Measurements from ENCODE around the gene ZSCAN12. TPM values are rescaled to one million over a fixed set of nuclear protein-coding genes. Genes with fewer than 3 reads are reported as not detected.
A peak's percentile ranks its signal among the peaks of the same experiment; 100 is the strongest.

The ZSCAN12 gene
- total RNA-seq, 2 experiments from 2014 or later: 2.0 to 2.3 TPM

DNA sequence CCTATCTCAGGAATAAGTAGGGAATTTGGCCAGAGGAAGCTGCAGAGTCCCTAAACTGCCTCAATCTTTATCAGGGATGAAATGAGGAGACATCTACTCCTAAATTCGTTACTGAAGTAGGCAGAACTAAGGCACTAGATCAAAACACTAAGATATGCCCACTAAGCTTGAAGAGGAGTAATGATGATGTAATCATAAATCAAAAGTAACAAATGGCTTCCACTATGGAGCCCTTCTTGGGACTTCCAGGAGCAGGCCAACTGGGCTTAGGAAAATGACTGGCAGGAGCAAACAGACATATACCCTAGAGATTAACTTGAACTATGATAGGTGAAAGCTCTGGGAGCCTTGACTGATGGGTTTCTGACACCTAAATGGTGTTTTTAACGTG, 15.4 kb downstream of the ZSCAN12 start:
- POLR2A ChIA-PET: interaction anchor here (0.6 to 0.8 kb wide), 2 partner anchors 244 to 1282 kb away, joined by 3 to 4 read pairs; no protein-coding TSS in a partner anchor
- Histone ChIP-seq H3K27ac (ENCODE audit: low read depth in 1 of 2, low read length in 2 of 2) (no peak overlapping the region), H3K36me3 (ENCODE audit: insufficient read depth, low read length) (peaks cover 30% of the 10 kb centered on the region), H3K27me3 (ENCODE audit: control insufficient read depth in 1 of 2, insufficient read depth in 2 of 2, low read length in 2 of 2) (no peaks in the 10 kb centered on the region), H3K4me3 (ENCODE audit: low read length) (no peak overlapping the region), H3K4me1 (ENCODE audit: insufficient read depth, low read length) (peaks cover 6% of the 10 kb centered on the region), H3K9me3 (ENCODE audit: control insufficient read depth in 1 of 2, insufficient read depth in 1 of 2, low read length in 2 of 2) (peaks cover 0 to 8% of the 10 kb centered on the region in 2 experiments)
- no peak for ATAC-seq (ENCODE audit: poor library complexity)
- TF ChIP-seq, protein P1, sequence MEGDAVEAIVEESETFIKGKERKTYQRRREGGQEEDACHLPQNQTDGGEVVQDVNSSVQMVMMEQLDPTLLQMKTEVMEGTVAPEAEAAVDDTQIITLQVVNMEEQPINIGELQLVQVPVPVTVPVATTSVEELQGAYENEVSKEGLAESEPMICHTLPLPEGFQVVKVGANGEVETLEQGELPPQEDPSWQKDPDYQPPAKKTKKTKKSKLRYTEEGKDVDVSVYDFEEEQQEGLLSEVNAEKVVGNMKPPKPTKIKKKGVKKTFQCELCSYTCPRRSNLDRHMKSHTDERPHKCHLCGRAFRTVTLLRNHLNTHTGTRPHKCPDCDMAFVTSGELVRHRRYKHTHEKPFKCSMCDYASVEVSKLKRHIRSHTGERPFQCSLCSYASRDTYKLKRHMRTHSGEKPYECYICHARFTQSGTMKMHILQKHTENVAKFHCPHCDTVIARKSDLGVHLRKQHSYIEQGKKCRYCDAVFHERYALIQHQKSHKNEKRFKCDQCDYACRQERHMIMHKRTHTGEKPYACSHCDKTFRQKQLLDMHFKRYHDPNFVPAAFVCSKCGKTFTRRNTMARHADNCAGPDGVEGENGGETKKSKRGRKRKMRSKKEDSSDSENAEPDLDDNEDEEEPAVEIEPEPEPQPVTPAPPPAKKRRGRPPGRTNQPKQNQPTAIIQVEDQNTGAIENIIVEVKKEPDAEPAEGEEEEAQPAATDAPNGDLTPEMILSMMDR (IDR thresholded peaks at IDR 0.05): no peak
- no peak overlapping the region for H3K4me3 Mint-ChIP-seq
- H3K27ac Mint-ChIP-seq: no peak overlapping the region
- DNase-seq: no peak
- H3K9me3 Mint-ChIP-seq: no peaks in the 10 kb centered on the region
- intact Hi-C loops (cut with DNase I, micrococcal nuclease): no loop called here
- no peaks in the 10 kb centered on the region for H3K27me3 Mint-ChIP-seq
- peaks cover 19% of the 10 kb centered on the region for H3K4me1 Mint-ChIP-seq (ENCODE audit: low read depth)
- CTCF ChIA-PET: interaction anchor here (0.5 to 1.3 kb wide), 4 partner anchors 12 to 1257 kb away, joined by 3 to 5 read pairs (median 4); partner anchors contain the start of gene ZKSCAN8
- H3K36me3 Mint-ChIP-seq (ENCODE audit: low read depth): peaks cover 91% of the 10 kb centered on the region

DNA sequence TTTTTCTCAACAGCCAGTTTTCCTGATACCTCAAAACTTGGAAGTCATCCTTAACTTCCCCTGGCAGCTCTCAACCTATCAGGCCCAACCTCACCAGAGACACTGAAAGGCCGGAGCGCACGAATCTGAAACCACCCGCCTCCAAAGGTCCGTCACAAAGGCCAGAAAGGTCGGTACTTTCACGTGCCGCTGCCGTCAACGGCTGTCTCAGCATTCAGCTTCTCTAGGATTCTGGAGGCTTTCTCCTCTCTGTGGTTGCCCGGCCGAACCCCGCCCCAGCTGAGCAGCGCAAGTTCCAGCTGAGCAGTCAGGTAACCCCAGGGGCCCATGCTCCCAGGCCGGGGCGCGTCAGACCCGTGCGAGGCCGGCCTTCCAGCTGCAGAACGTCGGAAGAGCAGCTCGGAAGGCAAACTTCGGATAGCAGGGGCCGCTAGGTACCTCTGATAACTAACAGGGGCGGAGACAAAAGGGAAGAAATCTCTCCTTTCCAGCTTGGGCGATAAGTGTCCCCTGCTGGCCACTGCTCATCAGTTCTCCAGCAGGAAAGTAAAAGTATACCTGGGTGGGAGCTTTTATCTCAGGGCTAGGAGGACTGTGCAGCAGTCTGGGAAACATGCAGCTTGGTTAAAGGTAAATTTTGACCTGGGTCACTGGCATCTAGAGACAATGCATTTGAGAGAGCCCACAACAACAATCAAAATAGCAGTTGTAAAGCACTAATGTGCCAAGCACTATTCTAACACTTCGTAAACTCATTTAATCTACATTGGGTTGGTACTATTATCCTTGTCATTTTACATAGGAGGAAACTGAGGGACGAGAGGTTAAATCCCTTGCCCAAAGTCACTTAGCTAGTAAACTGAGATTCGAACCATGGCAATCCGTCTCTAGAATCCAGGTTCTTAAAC, 16.1 kb downstream of the ZSCAN12 start:
- Histone ChIP-seq H3K4me3 (ENCODE audit: low read length) (peak overlapping the region; percentile 39), H3K27me3 (ENCODE audit: control insufficient read depth in 1 of 2, insufficient read depth in 2 of 2, low read length in 2 of 2) (no peaks in the 10 kb centered on the region), H3K36me3 (ENCODE audit: insufficient read depth, low read length) (peaks cover 26% of the 10 kb centered on the region), H3K27ac (ENCODE audit: low read depth in 1 of 2, low read length in 2 of 2) (peak overlapping the region in 1 of 2 donors; percentile 12), H3K9me3 (ENCODE audit: control insufficient read depth in 1 of 2, insufficient read depth in 1 of 2, low read length in 2 of 2) (peaks cover 0 to 9% of the 10 kb centered on the region in 2 experiments), H3K4me1 (ENCODE audit: insufficient read depth, low read length) (peaks cover 6% of the 10 kb centered on the region)
- intact Hi-C loops (cut with DNase I, micrococcal nuclease): no loop called here
- peaks cover 84% of the 10 kb centered on the region for H3K36me3 Mint-ChIP-seq (ENCODE audit: low read depth)
- ChIA-PET POLR2A (interaction anchor here (0.6 to 1.6 kb wide), 7 partner anchors 16 to 1789 kb away, joined by 3 to 4 read pairs (median 3); partner anchors contain the start of gene ZSCAN12), CTCF (interaction anchor here (0.5 to 1.3 kb wide), 6 partner anchors 12 to 1256 kb away, joined by 3 to 5 read pairs (median 3); partner anchors contain the start of gene ZKSCAN8)
- peaks cover 17% of the 10 kb centered on the region for H3K4me1 Mint-ChIP-seq (ENCODE audit: low read depth)
- H3K27ac Mint-ChIP-seq: no peak overlapping the region
- no peaks in the 10 kb centered on the region for H3K27me3 Mint-ChIP-seq
- ATAC-seq (ENCODE audit: poor library complexity) (peak; percentile 54), DNase-seq (peak in 10 of 14 experiments; percentile 2 to 69 (median 28))
- H3K9me3 Mint-ChIP-seq: no peaks in the 10 kb centered on the region
- TF ChIP-seq, protein P1 (IDR thresholded peaks at IDR 0.05): no peak
- peak overlapping the region; percentile 79 for H3K4me3 Mint-ChIP-seq

DNA sequence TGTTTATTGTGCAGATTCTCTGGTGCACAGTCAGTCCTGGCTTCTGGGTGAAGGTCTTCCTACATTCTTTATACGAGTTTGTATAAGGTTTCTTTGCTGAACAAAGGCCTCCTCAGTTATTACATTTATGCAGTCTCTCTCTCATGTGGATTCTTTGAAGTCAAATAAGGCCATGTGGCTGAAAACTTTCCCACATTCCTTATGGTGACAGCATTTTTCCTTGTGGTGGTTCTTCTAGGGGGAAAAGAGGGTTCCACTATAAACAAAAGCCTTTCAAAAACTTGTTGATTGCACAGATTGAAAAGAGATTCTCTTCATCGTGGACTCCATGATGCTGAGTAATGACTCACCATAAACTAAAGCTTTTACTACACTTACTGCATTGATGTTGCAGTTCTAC, 19.2 kb downstream of the ZSCAN12 start:
- TF ChIP-seq, protein P1 (IDR thresholded peaks at IDR 0.05): no peak
- peaks cover 13% of the 10 kb centered on the region for H3K4me1 Mint-ChIP-seq (ENCODE audit: low read depth)
- H3K4me3 Mint-ChIP-seq: no peak overlapping the region
- Histone ChIP-seq H3K9me3 (ENCODE audit: control insufficient read depth in 1 of 2, insufficient read depth in 1 of 2, low read length in 2 of 2) (peaks cover 0 to 9% of the 10 kb centered on the region in 2 experiments), H3K27me3 (ENCODE audit: control insufficient read depth in 1 of 2, insufficient read depth in 2 of 2, low read length in 2 of 2) (no peaks in the 10 kb centered on the region), H3K4me1 (ENCODE audit: insufficient read depth, low read length) (peaks cover 6% of the 10 kb centered on the region), H3K4me3 (ENCODE audit: low read length) (no peak overlapping the region), H3K36me3 (ENCODE audit: insufficient read depth, low read length) (peaks cover 26% of the 10 kb centered on the region), H3K27ac (ENCODE audit: low read depth in 1 of 2, low read length in 2 of 2) (no peak overlapping the region)
- H3K9me3 Mint-ChIP-seq: peaks cover 4% of the 10 kb centered on the region
- DNase-seq: no peak
- H3K27ac Mint-ChIP-seq: no peak overlapping the region
- POLR2A ChIA-PET: no interaction called here
- peaks cover 72% of the 10 kb centered on the region for H3K36me3 Mint-ChIP-seq (ENCODE audit: low read depth)
- intact Hi-C loops (cut with DNase I, micrococcal nuclease): no loop called here
- CTCF ChIA-PET: interaction anchor here (1.9 kb wide), 1 partner anchor 24 kb away, joined by 4 read pairs; no protein-coding TSS in a partner anchor
- ATAC-seq (ENCODE audit: poor library complexity): no peak
- H3K27me3 Mint-ChIP-seq: no peaks in the 10 kb centered on the region
